22Rv1 (cell line): Measurements from ENCODE around the gene CHST13.
"Not testable (repeated sequence)": the region's sequence is repeated elsewhere in the genome, so short reads cannot be mapped to it uniquely, and the experiment has no call there.

ENCODE experiments used
- H3K27ac ChIP-seq: fragments of 450-650 bp; 2 replicates; pipeline ENCODE4 v1.5.1; 2017
- CTCF ChIP-seq: fragments of 450-650 bp; IDR thresholded peaks from 2 replicates; pipeline ENCODE4 v1.5.1; 2017; ENCODE audit warnings: mild to moderate bottlenecking
- ZFX ChIP-seq: fragments of 450-650 bp; IDR thresholded peaks from 2 replicates; pipeline ENCODE4 v1.6.1; 2017; ENCODE audit warnings: antibody characterized with exemption, borderline replicate concordance

The CHST13 gene

DNA sequence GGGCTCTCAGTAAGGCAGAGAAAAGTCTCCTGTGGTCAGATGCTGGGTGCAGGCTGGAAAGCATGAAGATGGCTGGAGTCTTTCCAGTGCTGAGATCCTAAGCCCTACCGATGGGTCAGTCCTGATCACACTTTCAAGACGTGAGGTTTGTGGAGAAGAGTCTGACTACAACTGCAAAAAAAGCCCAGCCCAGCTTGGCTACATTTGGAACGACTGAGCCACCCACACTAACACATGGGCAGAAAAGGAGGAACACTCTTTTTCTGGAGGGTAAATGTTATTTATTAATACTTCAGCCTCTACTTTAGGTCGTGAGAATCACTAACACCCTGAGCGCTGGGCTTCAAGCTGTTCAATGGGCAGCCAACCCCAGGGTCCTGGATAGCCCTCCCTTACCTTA, 56.8 kb downstream of the CHST13 start:
- TF ChIP-seq CTCF: no peak
- TF ChIP-seq ZFX: no peak
- no peak overlapping the region for H3K27ac ChIP-seq

DNA sequence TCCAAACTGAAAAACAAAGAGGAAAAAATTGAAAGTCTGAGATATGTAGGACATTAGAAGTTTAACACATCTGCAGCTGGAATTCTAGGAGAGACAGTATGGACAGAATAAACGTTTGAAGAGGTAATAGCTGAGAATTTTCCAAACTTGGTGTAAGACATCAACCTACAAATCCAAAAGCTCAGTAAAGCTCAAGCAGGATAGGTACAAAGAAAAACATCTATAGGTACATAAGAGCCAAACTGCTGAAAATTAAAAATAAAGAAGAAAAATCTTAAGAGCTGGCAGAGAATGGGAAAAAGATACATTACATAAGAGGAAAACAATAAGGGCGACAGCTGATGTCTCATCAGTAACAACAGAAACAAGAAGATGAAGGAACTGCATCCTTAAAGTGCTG, 57.6 kb downstream of the CHST13 start:
- no peak for TF ChIP-seq CTCF
- H3K27ac ChIP-seq: no peak overlapping the region

GRCh38 chr3:126582311-126582710, 58.4 kb downstream of the CHST13 start:
- TF ChIP-seq CTCF (no peak), ZFX (no peak)
- no peak overlapping the region for H3K27ac ChIP-seq

DNA sequence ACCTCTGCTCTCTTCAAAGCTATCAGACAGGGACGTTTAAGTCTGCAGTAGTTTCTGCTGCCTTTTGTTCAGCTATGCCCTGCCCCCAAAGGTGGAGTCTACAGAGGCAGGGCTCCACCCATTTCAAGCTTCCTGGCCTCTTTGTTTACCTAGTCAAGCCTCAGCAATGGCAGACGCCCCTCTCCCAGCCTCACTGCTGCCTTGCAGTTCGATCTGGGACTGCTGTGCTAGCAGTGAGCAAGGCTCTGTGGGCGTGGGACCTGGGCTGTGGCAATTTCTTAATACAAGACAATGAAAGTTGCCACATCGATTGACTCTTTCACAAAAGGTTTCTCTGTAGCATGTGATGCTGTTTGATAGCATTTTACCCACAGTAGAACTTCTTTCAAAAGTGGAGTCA, 67.6 kb downstream of the CHST13 start:
- not testable (repeated sequence) for H3K27ac ChIP-seq
